Measurements from ENCODE around the gene DPEP1. TPM values are rescaled to one million over a fixed set of nuclear protein-coding genes. Genes with fewer than 3 reads are reported as not detected.
"Not testable (repeated sequence)": the region's sequence is repeated elsewhere in the genome, so short reads cannot be mapped to it uniquely, and the experiment has no call there.

The DPEP1 gene
- total RNA-seq, 1 donor from 2014 or later = 36.3 TPM

GRCh38 chr16:89656435-89657121 is 43.1 kb downstream of the DPEP1 start:
- Mint-ChIP-seq H3K36me3 (ENCODE audit: insufficient read depth) (peaks cover 26% of the 10 kb centered on the region), H3K4me3 (ENCODE audit: low read depth) (peak overlapping the region; percentile 87), H3K4me1 (ENCODE audit: low read depth) (peaks cover 6% of the 10 kb centered on the region), H3K9me3 (ENCODE audit: low read depth) (no peaks in the 10 kb centered on the region), H3K27me3 (no peaks in the 10 kb centered on the region), H3K27ac (peak overlapping the region; percentile 73)
- TF ChIP-seq CTCF (IDR thresholded peaks at IDR 0.05; ENCODE audit: unreplicated experiment) = no peak
- no peak for DNase-seq (ENCODE audit: low spot score, unreplicated experiment)

- DNase-seq (ENCODE audit: low spot score, unreplicated experiment) = peak; percentile 90
- peak within 1 kb of the TSS; percentile 87 for H3K4me3 Mint-ChIP-seq (ENCODE audit: low read depth)
- H3K36me3 Mint-ChIP-seq (ENCODE audit: insufficient read depth) = peaks cover 34% of the 10 kb centered on the region
- H3K4me1 Mint-ChIP-seq (ENCODE audit: low read depth) = peaks cover 6% of the 10 kb centered on the region
- H3K27ac Mint-ChIP-seq = peak within 1 kb of the TSS; percentile 92
- no peak for TF ChIP-seq CTCF (IDR thresholded peaks at IDR 0.05; ENCODE audit: unreplicated experiment)
- no peaks in the 10 kb centered on the region for H3K9me3 Mint-ChIP-seq (ENCODE audit: low read depth)
- H3K27me3 Mint-ChIP-seq = no peaks in the 10 kb centered on the region
These were observed 44.2 kb downstream of the DPEP1 start, which contains the start of the genes CHMP1A and SPATA33 for GRCh38 chr16:89657442-89658220. CHMP1A (minus strand) TSS chr16:89657708; CDS start chr16:89657588, 120 bp downstream. SPATA33 (plus strand) TSS chr16:89657836; CDS start chr16:89657912, 76 bp downstream.

- peak overlapping the region; percentile 87 for H3K4me3 Mint-ChIP-seq (ENCODE audit: low read depth)
- H3K27me3 Mint-ChIP-seq = no peaks in the 10 kb centered on the region
- no peak for TF ChIP-seq CTCF (IDR thresholded peaks at IDR 0.05; ENCODE audit: unreplicated experiment)
- no peak for DNase-seq (ENCODE audit: low spot score, unreplicated experiment)
- peak overlapping the region; percentile 92 for H3K27ac Mint-ChIP-seq
- peaks cover 40% of the 10 kb centered on the region for H3K36me3 Mint-ChIP-seq (ENCODE audit: insufficient read depth)
- no peaks in the 10 kb centered on the region for H3K9me3 Mint-ChIP-seq (ENCODE audit: low read depth)
- peaks cover 6% of the 10 kb centered on the region for H3K4me1 Mint-ChIP-seq (ENCODE audit: low read depth)
These were observed 44.9 kb downstream of the DPEP1 start for GRCh38 chr16:89658221-89658879.

GRCh38 chr16:89660146-89660545 is 46.7 kb downstream of the DPEP1 start:
- H3K4me3 Mint-ChIP-seq (ENCODE audit: low read depth) = no peak overlapping the region
- no peak overlapping the region for H3K27ac Mint-ChIP-seq
- H3K27me3 Mint-ChIP-seq = no peaks in the 10 kb centered on the region
- peaks cover 50% of the 10 kb centered on the region for H3K36me3 Mint-ChIP-seq (ENCODE audit: insufficient read depth)
- peaks cover 6% of the 10 kb centered on the region for H3K4me1 Mint-ChIP-seq (ENCODE audit: low read depth)
- no peaks in the 10 kb centered on the region for H3K9me3 Mint-ChIP-seq (ENCODE audit: low read depth)
- no peak for TF ChIP-seq CTCF (IDR thresholded peaks at IDR 0.05; ENCODE audit: unreplicated experiment)
- no peak for DNase-seq (ENCODE audit: low spot score, unreplicated experiment)

GRCh38 chr16:89661215-89661614 is 47.8 kb downstream of the DPEP1 start:
- Mint-ChIP-seq H3K4me1 (ENCODE audit: low read depth) (peaks cover 6% of the 10 kb centered on the region), H3K36me3 (ENCODE audit: insufficient read depth) (peaks cover 56% of the 10 kb centered on the region), H3K9me3 (ENCODE audit: low read depth) (peaks cover 1% of the 10 kb centered on the region), H3K27me3 (no peaks in the 10 kb centered on the region), H3K27ac (no peak overlapping the region), H3K4me3 (ENCODE audit: low read depth) (peak overlapping the region; percentile 22)
- DNase-seq (ENCODE audit: low spot score, unreplicated experiment) = no peak
- TF ChIP-seq CTCF (IDR thresholded peaks at IDR 0.05; ENCODE audit: unreplicated experiment) = no peak

GRCh38 chr16:89664238-89664637 is 50.8 kb downstream of the DPEP1 start:
- not testable (repeated sequence) for H3K9me3 Mint-ChIP-seq (ENCODE audit: low read depth); H3K4me3 Mint-ChIP-seq (ENCODE audit: low read depth)
- H3K36me3 Mint-ChIP-seq (ENCODE audit: insufficient read depth) = peaks cover 57% of the 10 kb centered on the region

GRCh38 chr16:89667000-89667399 is 53.6 kb downstream of the DPEP1 start:
- H3K36me3 Mint-ChIP-seq (ENCODE audit: insufficient read depth) = peaks cover 38% of the 10 kb centered on the region
- H3K9me3 Mint-ChIP-seq (ENCODE audit: low read depth); H3K4me1 Mint-ChIP-seq (ENCODE audit: low read depth); H3K4me3 Mint-ChIP-seq (ENCODE audit: low read depth); DNase-seq (ENCODE audit: low spot score, unreplicated experiment); H3K27me3 Mint-ChIP-seq; H3K27ac Mint-ChIP-seq: not testable (repeated sequence)

More at GRCh38 chr16:89664238-89664637, 50.8 kb downstream of the DPEP1 start:
- not testable (repeated sequence) for H3K27me3 Mint-ChIP-seq; DNase-seq (ENCODE audit: low spot score, unreplicated experiment); H3K4me1 Mint-ChIP-seq (ENCODE audit: low read depth); H3K27ac Mint-ChIP-seq

Measured in progenitor cell of endocrine pancreas (in vitro differentiated cells).